Colonic mucosa (tissue), 4 donors: ENCODE measurements around the gene APPL2. TPM values are rescaled to one million over a fixed set of nuclear protein-coding genes. Genes with fewer than 3 reads are reported as not detected.
A peak's percentile ranks its signal among the peaks of the same experiment; 100 is the strongest.

Experiments used
- DNase-seq: peaks from one replicate; pipeline ENCODE4 v3.0.0-alpha.2; 2020
- H3K27ac ChIP-seq: fragments of 200-600 bp; one replicate; pipeline ENCODE4 v1.8.0; 2021
- H3K27me3 ChIP-seq: fragments of 200-600 bp; one replicate; pipeline ENCODE4 v1.8.0; 2021
- H3K36me3 ChIP-seq: fragments of 200-600 bp; one replicate; pipeline ENCODE4 v1.8.0; 2021
- H3K4me1 ChIP-seq: fragments of 200-600 bp; one replicate; pipeline ENCODE4 v1.8.0; 2021; ENCODE audit warnings: mild to moderate bottlenecking
- H3K4me3 ChIP-seq: fragments of 200-600 bp; one replicate; pipeline ENCODE4 v1.8.0; 2021
- H3K9ac ChIP-seq, 2 donors: one replicate each; pipeline ENCODE4 v1.7.0; 2013; ENCODE audit warnings: control low read depth in 2 of 2, low read depth in 2 of 2, low read length in 2 of 2
- H3K9me3 ChIP-seq: fragments of 200-600 bp; one replicate; pipeline ENCODE4 v1.8.0; 2021
- intact Hi-C: fragments of 100-400 bp; cut with DNase I; formaldehyde crosslinking; loops from one replicate; pipeline ENCODE4 v1.14.1; 2022
- total RNA-seq, 2 donors: library from RNA; stranded (reverse); fragmentation: NEBNext Ultra II Directional in 1 of 2; extraction: Animal tissue kit (Norgen Biotek cat#: 25700) in 1 of 2; gene quantifications; one replicate each; pipeline ENCODE4 v1.2.1, GENCODE V29; 2021
- TF ChIP-seq, protein P1 (sequence below): fragments of 200-600 bp; IDR thresholded peaks from one replicate; pipeline ENCODE4 v1.8.0; 2022; ENCODE audit warnings: antibody characterized with exemption, mild to moderate bottlenecking
- donor health status: healthy.
- donor health status: DM: no; HTN: no; CAD: no.
- donor health status: DM: no; HTN: no; CAD: no.

The APPL2 gene
- total RNA-seq, 2 donors from 2014 or later: 70.8 to 86.0 TPM

DNA sequence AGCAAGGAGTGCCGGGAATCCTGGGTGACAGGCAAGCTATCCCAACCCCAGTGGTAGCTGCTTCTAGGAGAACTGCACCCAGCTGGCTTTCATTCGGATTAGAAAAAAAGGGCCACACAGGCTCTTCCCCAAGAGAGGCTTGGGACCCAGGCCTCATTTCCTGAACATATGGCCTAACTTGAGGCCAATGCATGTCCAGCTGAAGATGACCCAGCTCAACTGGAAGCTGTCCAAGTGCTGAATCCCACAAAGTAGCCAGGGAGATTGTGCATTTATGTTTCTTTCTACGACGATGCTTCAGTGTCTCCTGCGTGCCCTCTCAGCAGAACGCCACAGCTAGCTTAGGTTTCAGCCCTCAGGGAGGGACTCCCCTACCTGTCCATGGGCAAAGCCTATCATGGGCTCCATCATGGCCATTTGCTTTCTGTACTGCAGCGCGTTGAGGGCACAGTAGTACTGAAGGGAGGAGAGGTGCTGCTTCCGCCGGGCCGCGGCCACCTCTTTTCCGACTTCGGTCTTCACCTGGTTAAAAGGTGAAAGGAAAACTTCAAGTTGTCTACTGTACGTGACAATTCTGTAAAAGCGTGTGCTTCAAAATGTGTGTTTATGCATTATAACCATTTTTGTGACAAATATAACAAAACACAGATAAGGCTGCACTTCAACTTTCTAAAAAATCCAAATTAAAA is 29.1 kb downstream of the APPL2 start:
- Histone ChIP-seq H3K4me1 (peaks cover 4% of the 10 kb centered on the region), H3K27ac (no peak overlapping the region), H3K9ac (no peak overlapping the region), H3K36me3 (peaks cover 9% of the 10 kb centered on the region), H3K9me3 (no peaks in the 10 kb centered on the region), H3K27me3 (no peaks in the 10 kb centered on the region), H3K4me3 (no peak overlapping the region)
- no peak for DNase-seq
- intact Hi-C loops: no loop called here
- TF ChIP-seq, protein P1, sequence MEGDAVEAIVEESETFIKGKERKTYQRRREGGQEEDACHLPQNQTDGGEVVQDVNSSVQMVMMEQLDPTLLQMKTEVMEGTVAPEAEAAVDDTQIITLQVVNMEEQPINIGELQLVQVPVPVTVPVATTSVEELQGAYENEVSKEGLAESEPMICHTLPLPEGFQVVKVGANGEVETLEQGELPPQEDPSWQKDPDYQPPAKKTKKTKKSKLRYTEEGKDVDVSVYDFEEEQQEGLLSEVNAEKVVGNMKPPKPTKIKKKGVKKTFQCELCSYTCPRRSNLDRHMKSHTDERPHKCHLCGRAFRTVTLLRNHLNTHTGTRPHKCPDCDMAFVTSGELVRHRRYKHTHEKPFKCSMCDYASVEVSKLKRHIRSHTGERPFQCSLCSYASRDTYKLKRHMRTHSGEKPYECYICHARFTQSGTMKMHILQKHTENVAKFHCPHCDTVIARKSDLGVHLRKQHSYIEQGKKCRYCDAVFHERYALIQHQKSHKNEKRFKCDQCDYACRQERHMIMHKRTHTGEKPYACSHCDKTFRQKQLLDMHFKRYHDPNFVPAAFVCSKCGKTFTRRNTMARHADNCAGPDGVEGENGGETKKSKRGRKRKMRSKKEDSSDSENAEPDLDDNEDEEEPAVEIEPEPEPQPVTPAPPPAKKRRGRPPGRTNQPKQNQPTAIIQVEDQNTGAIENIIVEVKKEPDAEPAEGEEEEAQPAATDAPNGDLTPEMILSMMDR: no peak

DNA sequence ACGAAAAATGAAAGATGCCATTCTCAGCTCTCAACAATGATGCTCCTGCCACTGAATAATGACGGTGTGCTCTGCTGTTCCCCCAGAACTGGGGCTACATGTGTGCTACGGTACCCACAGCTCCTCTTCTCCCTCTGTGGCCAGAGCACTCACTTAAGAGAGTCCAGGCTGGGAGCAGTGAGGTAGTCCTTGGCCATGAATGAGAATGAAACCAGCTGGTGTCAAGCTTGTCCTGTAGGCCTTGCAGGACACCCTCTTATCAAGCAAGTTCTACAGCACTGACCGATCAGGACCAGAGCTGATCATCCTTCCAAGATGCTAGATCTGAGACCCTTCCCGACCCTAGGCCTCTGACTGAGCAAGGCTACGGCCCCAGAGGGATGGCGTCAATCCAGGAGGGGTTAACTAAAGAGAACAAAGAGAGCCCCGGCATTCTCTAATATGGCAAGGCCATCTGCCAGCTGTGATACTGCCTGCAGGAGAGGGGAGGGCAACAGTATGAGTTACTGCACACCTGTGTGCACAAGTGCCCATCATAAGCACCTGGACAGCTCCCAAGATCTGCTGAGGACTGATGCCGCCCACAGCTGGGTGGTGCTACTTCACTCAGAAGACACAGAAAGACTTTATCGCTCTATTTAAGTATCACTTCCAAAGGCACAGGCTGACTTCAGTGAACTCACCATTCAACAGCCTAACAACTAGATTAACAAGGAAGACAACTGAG is 30.5 kb downstream of the APPL2 start:
- Histone ChIP-seq H3K4me1 (peaks cover 4% of the 10 kb centered on the region), H3K9ac (no peak overlapping the region), H3K27ac (peak overlapping the region; percentile 17), H3K36me3 (peaks cover 9% of the 10 kb centered on the region), H3K4me3 (no peak overlapping the region), H3K9me3 (no peaks in the 10 kb centered on the region), H3K27me3 (no peaks in the 10 kb centered on the region)
- TF ChIP-seq, protein P1: no peak
- intact Hi-C loops: no loop called here
- peak; percentile 75 for DNase-seq

DNA sequence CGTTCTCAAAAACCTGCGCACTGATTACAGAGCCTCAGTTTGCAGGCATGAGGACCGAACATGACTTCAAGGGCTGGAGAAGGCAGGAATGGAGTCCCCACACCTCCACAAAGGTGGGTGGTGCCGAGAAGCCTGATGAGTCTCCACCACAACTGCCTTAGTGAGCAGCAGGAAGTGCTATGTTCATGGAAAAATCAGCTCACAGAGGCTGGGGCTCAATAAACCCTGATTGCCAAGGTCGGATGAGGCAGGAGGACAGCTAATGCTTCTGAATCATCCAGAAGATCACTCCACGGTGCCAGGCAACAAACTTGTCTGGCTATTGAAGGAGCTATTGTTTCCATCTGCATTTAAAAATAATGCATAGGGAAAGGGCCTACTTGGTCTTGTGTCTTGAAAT is 31.1 kb downstream of the APPL2 start:
- no peak for DNase-seq
- Histone ChIP-seq H3K4me1 (peaks cover 4% of the 10 kb centered on the region), H3K27ac (no peak overlapping the region), H3K36me3 (peaks cover 9% of the 10 kb centered on the region), H3K9ac (no peak overlapping the region), H3K27me3 (no peaks in the 10 kb centered on the region), H3K9me3 (no peaks in the 10 kb centered on the region), H3K4me3 (no peak overlapping the region)
- intact Hi-C loops: no loop called here
- TF ChIP-seq, protein P1: no peak

DNA sequence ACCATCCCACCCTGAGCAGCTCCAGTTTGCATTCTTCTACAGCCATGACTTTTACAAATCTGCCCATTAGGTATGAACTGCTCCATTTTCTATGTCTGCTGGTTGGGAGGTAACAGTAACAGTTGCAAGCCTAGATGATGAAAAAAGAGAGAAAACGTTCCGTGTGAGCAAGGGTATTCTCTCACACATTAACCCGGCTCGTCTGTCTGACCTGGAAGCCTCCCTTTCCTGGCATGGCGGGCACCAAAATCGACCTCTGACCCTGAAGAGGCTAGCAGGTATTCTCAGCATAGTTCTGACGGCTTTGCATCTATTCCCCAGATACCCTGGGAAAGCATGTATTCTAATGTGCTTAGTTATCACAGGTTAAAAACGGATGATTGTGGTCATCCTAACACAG is 31.8 kb downstream of the APPL2 start:
- intact Hi-C loops: no loop called here
- Histone ChIP-seq H3K4me3 (no peak overlapping the region), H3K9ac (no peak overlapping the region), H3K36me3 (peaks cover 9% of the 10 kb centered on the region), H3K9me3 (no peaks in the 10 kb centered on the region), H3K4me1 (peaks cover 4% of the 10 kb centered on the region), H3K27me3 (no peaks in the 10 kb centered on the region), H3K27ac (no peak overlapping the region)
- no peak for DNase-seq
- TF ChIP-seq, protein P1: no peak

DNA sequence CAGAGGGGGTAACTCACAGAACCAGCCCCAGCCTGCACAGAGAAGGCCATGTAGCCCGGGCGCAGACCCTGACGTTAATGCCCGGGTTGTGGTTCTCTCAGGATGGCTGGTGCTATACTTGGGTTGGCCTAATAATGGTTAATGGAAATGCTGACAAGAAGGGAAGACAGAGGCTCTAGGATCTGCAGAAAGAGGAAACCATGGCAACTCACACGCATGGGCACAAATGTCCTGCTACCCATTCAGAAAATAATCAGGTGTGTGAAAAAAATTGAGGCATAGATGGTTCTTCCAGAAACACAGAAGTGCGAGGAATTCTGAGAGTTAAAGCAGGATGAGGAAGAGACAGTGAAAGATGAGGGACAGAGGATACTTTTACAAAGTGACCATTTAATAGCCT is 33.8 kb downstream of the APPL2 start:
- H3K27me3 ChIP-seq: no peaks in the 10 kb centered on the region
- no peak for DNase-seq
- H3K9ac ChIP-seq: no peak overlapping the region
- no peak overlapping the region for H3K4me3 ChIP-seq
- H3K4me1 ChIP-seq: peaks cover 4% of the 10 kb centered on the region
- TF ChIP-seq, protein P1: no peak
- H3K27ac ChIP-seq: no peak overlapping the region
- intact Hi-C loops: no loop called here
- H3K9me3 ChIP-seq: no peaks in the 10 kb centered on the region
- H3K36me3 ChIP-seq: peaks cover under 1% of the 10 kb centered on the region
